ENCODE measurements around the gene UROC1. TPM values are rescaled to one million over a fixed set of nuclear protein-coding genes. Genes with fewer than 3 reads are reported as not detected.

The UROC1 gene
- total and polyA plus RNA-seq, 2 of the 4 experiments (the other 2 are of a cell fraction): not detected

DNA sequence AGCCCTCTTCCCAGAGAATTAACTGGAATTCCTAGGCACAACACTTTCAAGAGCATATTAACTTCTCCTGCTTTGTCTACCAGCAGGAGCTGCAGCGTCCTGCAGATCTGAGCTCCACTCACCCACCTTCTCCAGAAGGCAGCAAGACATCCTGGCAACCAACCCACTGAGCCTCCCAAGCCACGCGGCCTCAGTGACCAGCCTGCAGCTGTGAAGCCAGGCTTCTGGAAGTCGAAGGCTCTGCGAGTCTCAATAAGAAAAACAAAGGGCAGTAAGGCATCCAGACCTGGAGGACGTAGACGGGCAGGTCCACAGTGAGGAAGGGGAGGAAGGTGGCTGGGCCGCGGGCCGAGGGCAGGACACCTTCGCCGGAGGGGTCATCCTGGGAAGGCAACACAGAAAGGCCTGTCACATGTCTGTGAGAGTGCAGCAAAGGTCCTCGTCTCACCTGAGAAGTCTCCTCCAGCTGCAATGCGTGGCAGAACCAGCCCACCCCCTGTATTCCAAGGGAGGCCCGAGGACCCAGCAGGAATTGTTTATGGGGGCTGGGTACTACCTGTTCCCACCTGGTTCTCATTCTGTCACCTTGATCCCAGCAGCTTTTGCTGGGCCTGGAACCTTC lies 78.1 kb downstream of the UROC1 start:
- Histone ChIP-seq H3K18ac (ENCODE audit: low read depth, low read length) (no peak overlapping the region), H4K8ac (ENCODE audit: low read depth in 2 of 2, low read length in 2 of 2) (no peak overlapping the region), H4K20me1 (ENCODE audit: insufficient read depth, low read length) (no peaks in the 10 kb centered on the region; the same call in 1 of the 2 replicates), H3K27ac (ENCODE audit: insufficient read depth, low read length) (no peak overlapping the region), H3K4me2 (ENCODE audit: low read depth, low read length) (no peak overlapping the region), H3K4me1 (ENCODE audit: control insufficient read depth, insufficient read depth, low read length) (no peaks in the 10 kb centered on the region), H3K9me1 (ENCODE audit: insufficient read depth, low read length) (no peaks in the 10 kb centered on the region), H3K36me3 (ENCODE audit: control insufficient read depth, insufficient read depth, low read length) (peaks cover 2% of the 10 kb centered on the region; the same call in 1 of the 2 replicates), H4K91ac (ENCODE audit: insufficient read depth, low read depth, low read length) (no peak overlapping the region), H2AK9ac (replicated peaks; ENCODE audit: low read depth, low read length, poor library complexity) (no peak overlapping the region), H2AFZ (replicated peaks; ENCODE audit: low read length, poor library complexity) (no peak overlapping the region), H2BK15ac (ENCODE audit: low read depth, low read length) (no peak overlapping the region), H3K23ac (ENCODE audit: low read depth, low read length) (no peak overlapping the region), H2BK120ac (ENCODE audit: low read depth, low read length) (no peak overlapping the region), H3K14ac (replicated peaks; ENCODE audit: low read depth, low read length) (no peak overlapping the region), H3K27me3 (ENCODE audit: control insufficient read depth, insufficient read depth, low read length) (no peaks in the 10 kb centered on the region), H4K5ac (ENCODE audit: low read depth, low read length) (no peak overlapping the region), H2AK5ac (ENCODE audit: low read depth, low read length) (no peak overlapping the region), H2BK20ac (ENCODE audit: low read depth, low read length) (no peak overlapping the region), H3K79me1 (ENCODE audit: low read depth in 1 of 2, low read length in 2 of 2) (no peaks in the 10 kb centered on the region), H2BK5ac (ENCODE audit: low read depth, low read length, poor library complexity, severe bottlenecking) (no peak overlapping the region), H3K4me3 (ENCODE audit: insufficient read depth, low read depth, low read length) (no peak overlapping the region), H3K56ac (ENCODE audit: extremely low read depth, insufficient read depth, low read length) (no peak overlapping the region), H3K9ac (ENCODE audit: low read depth, low read length) (no peak overlapping the region), H3K9me3 (ENCODE audit: control insufficient read depth, insufficient read depth, low read length) (no peaks in the 10 kb centered on the region), H3K4ac (ENCODE audit: low read depth, low read length) (no peak overlapping the region)
- intact Hi-C loops (cut with micrococcal nuclease): no loop called here
- no TSS peak for BruUV-seq (replicated peaks)
- in situ Hi-C loops (cut with MboI; ENCODE audit: low sequenced_read_pairs): no loop called here
- POLR2A ChIA-PET (ENCODE audit: unreplicated experiment): no interaction called here
- no peak for ATAC-seq (ENCODE audit: low read depth)
- 56% methylated on average over 2 of the region's 15 CpGs; no CpG with 5 or more reads in 1 of the 2 experiments for WGBS, 2 experiments (ENCODE audit: extremely low coverage in 2 of 2, insufficient read length in 1 of 2)
- dilution Hi-C loops (cut with HindIII; ENCODE audit: low sequenced_read_pairs, unreplicated experiment): no loop called here
- TF ChIP-seq CTCF (conservative IDR thresholded peaks at IDR 0.05; ENCODE audit: low read depth, low read length) (no peak), MXI1 (IDR thresholded peaks at IDR 0.05; ENCODE audit: borderline replicate concordance, low read depth, low read length) (no peak), CHD1 (IDR thresholded peaks at IDR 0.05; ENCODE audit: low read depth, low read length) (no peak), RFX5 (IDR thresholded peaks at IDR 0.05; ENCODE audit: low read depth, low read length) (no peak), CEBPB (IDR thresholded peaks at IDR 0.05; ENCODE audit: low read depth, low read length) (no peak), SMC3 (IDR thresholded peaks at IDR 0.05; ENCODE audit: low read depth, low read length) (no peak), RAD21 (IDR thresholded peaks at IDR 0.05; ENCODE audit: low read length) (no peak), RCOR1 (IDR thresholded peaks at IDR 0.05; ENCODE audit: insufficient replicate concordance, low read length) (no peak), POLR2A (IDR thresholded peaks at IDR 0.05; ENCODE audit: low read depth, low read length) (no peak), BHLHE40 (IDR thresholded peaks at IDR 0.05; ENCODE audit: low read depth, low read length) (no peak)
- TF ChIP-seq, protein P1, sequence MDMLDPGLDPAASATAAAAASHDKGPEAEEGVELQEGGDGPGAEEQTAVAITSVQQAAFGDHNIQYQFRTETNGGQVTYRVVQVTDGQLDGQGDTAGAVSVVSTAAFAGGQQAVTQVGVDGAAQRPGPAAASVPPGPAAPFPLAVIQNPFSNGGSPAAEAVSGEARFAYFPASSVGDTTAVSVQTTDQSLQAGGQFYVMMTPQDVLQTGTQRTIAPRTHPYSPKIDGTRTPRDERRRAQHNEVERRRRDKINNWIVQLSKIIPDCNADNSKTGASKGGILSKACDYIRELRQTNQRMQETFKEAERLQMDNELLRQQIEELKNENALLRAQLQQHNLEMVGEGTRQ (IDR thresholded peaks at IDR 0.05; ENCODE audit: low read depth, low read length): no peak
- DNase-seq: no peak
- CTCF ChIA-PET: interaction anchor here (0.6 kb wide), 1 partner anchor 1486 kb away, joined by 3 read pairs; no protein-coding TSS in a partner anchor
